ENCODE results near the gene DUSP12.

GRCh38 chr1:161747801-161748200 lies 1.8 kb upstream of the DUSP12 start:
- TF ChIP-seq, protein P1, sequence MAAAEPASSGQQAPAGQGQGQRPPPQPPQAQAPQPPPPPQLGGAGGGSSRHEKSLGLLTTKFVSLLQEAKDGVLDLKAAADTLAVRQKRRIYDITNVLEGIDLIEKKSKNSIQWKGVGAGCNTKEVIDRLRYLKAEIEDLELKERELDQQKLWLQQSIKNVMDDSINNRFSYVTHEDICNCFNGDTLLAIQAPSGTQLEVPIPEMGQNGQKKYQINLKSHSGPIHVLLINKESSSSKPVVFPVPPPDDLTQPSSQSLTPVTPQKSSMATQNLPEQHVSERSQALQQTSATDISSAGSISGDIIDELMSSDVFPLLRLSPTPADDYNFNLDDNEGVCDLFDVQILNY (CRISPR knock-in tag; IDR thresholded peaks at IDR 0.05) = no peak
- TF ChIP-seq SP1 (CRISPR knock-in tag; conservative IDR thresholded peaks at IDR 0.05) (no peak), USF2 (CRISPR knock-in tag; IDR thresholded peaks at IDR 0.05) (no peak), PRDM15 (CRISPR knock-in tag; IDR thresholded peaks at IDR 0.05) (no peak), ATF6 (CRISPR knock-in tag; IDR thresholded peaks at IDR 0.05) (no peak)
- TF ChIP-seq, protein P2, sequence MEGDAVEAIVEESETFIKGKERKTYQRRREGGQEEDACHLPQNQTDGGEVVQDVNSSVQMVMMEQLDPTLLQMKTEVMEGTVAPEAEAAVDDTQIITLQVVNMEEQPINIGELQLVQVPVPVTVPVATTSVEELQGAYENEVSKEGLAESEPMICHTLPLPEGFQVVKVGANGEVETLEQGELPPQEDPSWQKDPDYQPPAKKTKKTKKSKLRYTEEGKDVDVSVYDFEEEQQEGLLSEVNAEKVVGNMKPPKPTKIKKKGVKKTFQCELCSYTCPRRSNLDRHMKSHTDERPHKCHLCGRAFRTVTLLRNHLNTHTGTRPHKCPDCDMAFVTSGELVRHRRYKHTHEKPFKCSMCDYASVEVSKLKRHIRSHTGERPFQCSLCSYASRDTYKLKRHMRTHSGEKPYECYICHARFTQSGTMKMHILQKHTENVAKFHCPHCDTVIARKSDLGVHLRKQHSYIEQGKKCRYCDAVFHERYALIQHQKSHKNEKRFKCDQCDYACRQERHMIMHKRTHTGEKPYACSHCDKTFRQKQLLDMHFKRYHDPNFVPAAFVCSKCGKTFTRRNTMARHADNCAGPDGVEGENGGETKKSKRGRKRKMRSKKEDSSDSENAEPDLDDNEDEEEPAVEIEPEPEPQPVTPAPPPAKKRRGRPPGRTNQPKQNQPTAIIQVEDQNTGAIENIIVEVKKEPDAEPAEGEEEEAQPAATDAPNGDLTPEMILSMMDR (IDR thresholded peaks at IDR 0.05) = no peak
- TF ChIP-seq, protein P3, sequence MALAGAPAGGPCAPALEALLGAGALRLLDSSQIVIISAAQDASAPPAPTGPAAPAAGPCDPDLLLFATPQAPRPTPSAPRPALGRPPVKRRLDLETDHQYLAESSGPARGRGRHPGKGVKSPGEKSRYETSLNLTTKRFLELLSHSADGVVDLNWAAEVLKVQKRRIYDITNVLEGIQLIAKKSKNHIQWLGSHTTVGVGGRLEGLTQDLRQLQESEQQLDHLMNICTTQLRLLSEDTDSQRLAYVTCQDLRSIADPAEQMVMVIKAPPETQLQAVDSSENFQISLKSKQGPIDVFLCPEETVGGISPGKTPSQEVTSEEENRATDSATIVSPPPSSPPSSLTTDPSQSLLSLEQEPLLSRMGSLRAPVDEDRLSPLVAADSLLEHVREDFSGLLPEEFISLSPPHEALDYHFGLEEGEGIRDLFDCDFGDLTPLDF (CRISPR knock-in tag; IDR thresholded peaks at IDR 0.05) = no peak
